ENCODE measurements around the gene MET. TPM values are rescaled to one million over a fixed set of nuclear protein-coding genes. Genes with fewer than 3 reads are reported as not detected.

The MET gene
- polyA plus RNA-seq, 2 of the 4 experiments (the other 2 are of a cell fraction), result 72.3 to 165 TPM

GRCh38 chr7:116780966-116781365, 109.0 kb downstream of the MET start:
- DNase-seq (ENCODE audit: low read depth in 1 of 2, low spot score in 1 of 2) (no peak), ATAC-seq (no peak), FAIRE-seq (no peak)
- no peak overlapping the region for H3K4me3 ChIP-seq
- ChIA-PET CTCF (interaction anchor here (0.7 to 2.1 kb wide), 8 partner anchors 9 to 189 kb away, joined by 3 to 9 read pairs (median 4); partner anchors contain the start of gene MET), POLR2A (interaction anchor here (1.0 kb wide), 1 partner anchor 64 kb away, joined by 3 read pairs; no protein-coding TSS in a partner anchor)
- peak overlapping the region in 1 of 2 experiments; percentile 38; a peak in 3 of 6 replicates for H3K27ac ChIP-seq
- H3K4me2 ChIP-seq, result no peak overlapping the region
- H3K4me1 ChIP-seq, result peaks cover 67% of the 10 kb centered on the region
- TF ChIP-seq POLR2AphosphoS2 (conservative IDR thresholded peaks at IDR 0.05; ENCODE audit: low read length) (no peak), JUN (IDR thresholded peaks at IDR 0.05) (no peak), SREBF2 (IDR thresholded peaks at IDR 0.05) (no peak), HOXB13 (CRISPR knock-in tag; IDR thresholded peaks at IDR 0.05; ENCODE audit: low read depth) (no peak), E2F6 (IDR thresholded peaks at IDR 0.05; ENCODE audit: borderline replicate concordance, low read depth) (no peak), CBX8 (IDR thresholded peaks at IDR 0.05) (no peak), HOXA7 (CRISPR knock-in tag; IDR thresholded peaks at IDR 0.05) (no peak), TP53 (CRISPR knock-in tag; IDR thresholded peaks at IDR 0.05) (no peak), CTCF (IDR thresholded peaks at IDR 0.05) (no peak), ZNF302 (CRISPR knock-in tag; IDR thresholded peaks at IDR 0.05) (no peak), CHD2 (IDR thresholded peaks at IDR 0.05; ENCODE audit: low read length, partially characterized antibody) (no peak), RFX5 (IDR thresholded peaks at IDR 0.05) (no peak), MYC (IDR thresholded peaks at IDR 0.05; ENCODE audit: borderline replicate concordance, low read length) (no peak), KDM5A (IDR thresholded peaks at IDR 0.05) (no peak), PHF8 (IDR thresholded peaks at IDR 0.05; ENCODE audit: borderline replicate concordance, low read depth) (no peak), ATOH8 (CRISPR knock-in tag; IDR thresholded peaks at IDR 0.05; ENCODE audit: low read depth) (no peak), CEBPB (IDR thresholded peaks at IDR 0.05) (no peak), MAFK (IDR thresholded peaks at IDR 0.05; ENCODE audit: partially characterized antibody) (no peak), SMC3 (IDR thresholded peaks at IDR 0.05) (no peak), NR3C1 (IDR thresholded peaks at IDR 0.05) (no peak)
- H3K9me3 ChIP-seq, result no peaks in the 10 kb centered on the region
- 85% methylated on average over 1 of the region's 1 CpG for WGBS (ENCODE audit: missing lambda C conversion rate)

- no peak overlapping the region for H3K4me2 ChIP-seq
- DNase-seq (ENCODE audit: low read depth in 1 of 2, low spot score in 1 of 2) (no peak), ATAC-seq (no peak), FAIRE-seq (no peak)
- CTCF ChIA-PET, result interaction anchor here (1.5 to 1.8 kb wide), 3 partner anchors 10 to 109 kb away, joined by 4 to 6 read pairs (median 4); partner anchors contain the start of gene MET
- no peaks in the 10 kb centered on the region for H3K9me3 ChIP-seq
- POLR2A ChIA-PET, result no interaction called here
- 90% methylated on average over 2 of the region's 2 CpGs for WGBS (ENCODE audit: missing lambda C conversion rate)
- H3K4me3 ChIP-seq, result no peak overlapping the region
- peaks cover 66% of the 10 kb centered on the region for H3K4me1 ChIP-seq
- TF ChIP-seq ZC3H11A (IDR thresholded peaks at IDR 0.05) (no peak), CHD4 (IDR thresholded peaks at IDR 0.05; ENCODE audit: borderline replicate concordance) (no peak), TP53 (CRISPR knock-in tag; IDR thresholded peaks at IDR 0.05) (no peak), BHLHE40 (IDR thresholded peaks at IDR 0.05; ENCODE audit: low read depth, low read length) (no peak), USF2 (IDR thresholded peaks at IDR 0.05) (no peak), HOXA7 (CRISPR knock-in tag; IDR thresholded peaks at IDR 0.05) (no peak), ESRRA (IDR thresholded peaks at IDR 0.05; ENCODE audit: borderline replicate concordance, low read length) (no peak), JUNB (IDR thresholded peaks at IDR 0.05) (no peak), GATA3 (IDR thresholded peaks at IDR 0.05; ENCODE audit: borderline replicate concordance) (no peak), RARB (CRISPR knock-in tag; IDR thresholded peaks at IDR 0.05) (no peak), CBX2 (IDR thresholded peaks at IDR 0.05; ENCODE audit: borderline replicate concordance, low read depth) (no peak), FOSL2 (IDR thresholded peaks at IDR 0.05) (no peak), FOSL2 (CRISPR knock-in tag; IDR thresholded peaks at IDR 0.05) (no peak), HMGXB4 (CRISPR knock-in tag; IDR thresholded peaks at IDR 0.05; ENCODE audit: borderline replicate concordance) (no peak), TFCP2L1 (CRISPR knock-in tag; IDR thresholded peaks at IDR 0.05) (no peak), EHMT2 (IDR thresholded peaks at IDR 0.05; ENCODE audit: low read depth) (no peak), KDM1A (IDR thresholded peaks at IDR 0.05; ENCODE audit: low read depth) (no peak), NR3C1 (IDR thresholded peaks at IDR 0.05) (no peak), RCOR1 (IDR thresholded peaks at IDR 0.05; ENCODE audit: low read depth, low read length) (no peak)
- no peak overlapping the region for H3K27ac ChIP-seq
Measured at GRCh38 chr7:116781584-116781983, 109.6 kb downstream of the MET start.

Data from A549 (cell line).